ENCODE results near the gene NR2E1.

The NR2E1 gene

DNA sequence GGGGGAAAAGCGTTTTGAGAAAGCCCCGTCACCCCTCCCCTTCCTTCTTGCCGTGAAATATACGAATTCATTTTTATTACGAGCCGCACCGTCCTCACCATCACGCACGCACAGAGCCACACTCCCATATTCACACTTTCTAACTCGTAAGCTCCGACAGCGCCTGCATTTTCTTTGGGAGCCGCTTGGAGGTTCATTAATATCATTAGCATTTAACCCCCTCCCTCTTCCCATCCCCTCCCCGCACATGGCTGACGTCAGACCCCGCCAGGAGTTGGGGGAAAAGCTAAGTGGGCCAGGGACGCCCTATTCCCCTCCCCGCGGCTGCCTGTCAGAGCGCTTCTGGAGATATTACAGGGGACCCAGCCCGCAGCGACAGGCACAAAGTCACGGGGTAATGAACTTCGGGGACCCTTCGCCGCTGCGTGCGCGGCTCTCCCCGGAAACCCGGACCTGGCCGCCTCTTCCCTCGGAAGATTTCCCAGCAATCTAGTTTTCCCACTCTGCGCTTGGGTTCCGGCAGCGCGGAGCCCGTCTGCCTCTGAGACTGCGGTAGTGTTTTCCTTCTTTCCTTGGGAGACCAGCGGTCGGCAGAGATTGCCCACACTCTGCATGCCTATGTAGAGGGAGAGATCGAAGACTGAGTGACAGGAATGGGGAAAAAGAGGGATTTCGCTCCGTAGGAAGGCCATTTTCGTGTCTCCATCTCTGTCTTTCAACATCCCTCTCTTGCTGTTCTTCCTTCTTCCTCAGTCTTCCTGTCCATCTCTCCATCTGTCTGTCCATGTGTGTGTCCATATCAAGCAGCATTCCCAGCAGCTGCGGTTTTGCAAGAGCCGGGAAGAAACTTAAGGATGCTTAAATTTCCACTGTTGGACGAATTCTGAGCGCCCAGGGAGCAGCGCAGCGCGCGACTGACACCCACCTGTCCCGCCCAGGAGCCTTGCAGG is at the start of gene NR2E1 (continued):
- TF ChIP-seq TSHZ1 (tag by site-specific recombination; IDR thresholded peaks at IDR 0.05; ENCODE audit: borderline replicate concordance) = no peak
- no peak for TF ChIP-seq ZNF677 (tag by site-specific recombination; IDR thresholded peaks at IDR 0.05)
- TF ChIP-seq ZNF776 (tag by site-specific recombination; IDR thresholded peaks at IDR 0.05; ENCODE audit: borderline replicate concordance) = no peak
- TF ChIP-seq ZFP41 (tag by site-specific recombination; IDR thresholded peaks at IDR 0.05; ENCODE audit: borderline replicate concordance) = no peak
- TF ChIP-seq ZNF211 (tag by site-specific recombination; IDR thresholded peaks at IDR 0.05; ENCODE audit: low read depth) = no peak
- TF ChIP-seq ZXDB (tag by site-specific recombination; IDR thresholded peaks at IDR 0.05) = peak; percentile 33; the same call in 1 of the 2 replicates
- TF ChIP-seq ZNF48 (tag by site-specific recombination; IDR thresholded peaks at IDR 0.05) = no peak
- no peak for TF ChIP-seq ZNF133 (tag by site-specific recombination; IDR thresholded peaks at IDR 0.05)
- TF ChIP-seq HOXD13 (CRISPR knock-in tag; IDR thresholded peaks at IDR 0.05; ENCODE audit: borderline replicate concordance) = no peak
- TF ChIP-seq ZNF274 (IDR thresholded peaks at IDR 0.05; ENCODE audit: low read length) = no peak
- TF ChIP-seq ZNF274 (tag by site-specific recombination; IDR thresholded peaks at IDR 0.05; ENCODE audit: borderline replicate concordance) = no peak
- no peak for TF ChIP-seq ZNF621 (tag by site-specific recombination; IDR thresholded peaks at IDR 0.05)
- TF ChIP-seq ZNF19 (tag by site-specific recombination; IDR thresholded peaks at IDR 0.05; ENCODE audit: low read depth) = no peak
- peak; percentile 87 for TF ChIP-seq GLIS2 (tag by site-specific recombination; IDR thresholded peaks at IDR 0.05)
- TF ChIP-seq ZNF701 (tag by site-specific recombination; IDR thresholded peaks at IDR 0.05) = no peak
- TF ChIP-seq YY2 (tag by site-specific recombination; IDR thresholded peaks at IDR 0.05) = no peak; the same call in 1 of the 2 replicates
- TF ChIP-seq ZNF26 (tag by site-specific recombination; IDR thresholded peaks at IDR 0.05) = no peak
- TF ChIP-seq GLIS1 (tag by site-specific recombination; IDR thresholded peaks at IDR 0.05) = peak; percentile 41; the same call in 1 of the 2 replicates
- no peak for TF ChIP-seq GLI2 (tag by site-specific recombination; IDR thresholded peaks at IDR 0.05; ENCODE audit: borderline replicate concordance, low read depth)
- TF ChIP-seq ZNF76 (tag by site-specific recombination; IDR thresholded peaks at IDR 0.05; ENCODE audit: borderline replicate concordance, low read depth) = peak; percentile 86
- TF ChIP-seq ZBTB7A (tag by site-specific recombination; IDR thresholded peaks at IDR 0.05; ENCODE audit: low read depth) = no peak
- TF ChIP-seq ZSCAN16 (tag by site-specific recombination; IDR thresholded peaks at IDR 0.05) = no peak
- no peak for TF ChIP-seq ZNF623 (tag by site-specific recombination; IDR thresholded peaks at IDR 0.05)
- no peak for TF ChIP-seq HOXC10 (CRISPR knock-in tag; IDR thresholded peaks at IDR 0.05)
- no peak for TF ChIP-seq ZNF404 (tag by site-specific recombination; IDR thresholded peaks at IDR 0.05)
- TF ChIP-seq ZNF394 (tag by site-specific recombination; IDR thresholded peaks at IDR 0.05; ENCODE audit: borderline replicate concordance) = no peak
- TF ChIP-seq ZNF239 (tag by site-specific recombination; IDR thresholded peaks at IDR 0.05) = no peak
- TF ChIP-seq, protein P1, sequence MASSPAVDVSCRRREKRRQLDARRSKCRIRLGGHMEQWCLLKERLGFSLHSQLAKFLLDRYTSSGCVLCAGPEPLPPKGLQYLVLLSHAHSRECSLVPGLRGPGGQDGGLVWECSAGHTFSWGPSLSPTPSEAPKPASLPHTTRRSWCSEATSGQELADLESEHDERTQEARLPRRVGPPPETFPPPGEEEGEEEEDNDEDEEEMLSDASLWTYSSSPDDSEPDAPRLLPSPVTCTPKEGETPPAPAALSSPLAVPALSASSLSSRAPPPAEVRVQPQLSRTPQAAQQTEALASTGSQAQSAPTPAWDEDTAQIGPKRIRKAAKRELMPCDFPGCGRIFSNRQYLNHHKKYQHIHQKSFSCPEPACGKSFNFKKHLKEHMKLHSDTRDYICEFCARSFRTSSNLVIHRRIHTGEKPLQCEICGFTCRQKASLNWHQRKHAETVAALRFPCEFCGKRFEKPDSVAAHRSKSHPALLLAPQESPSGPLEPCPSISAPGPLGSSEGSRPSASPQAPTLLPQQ (tag by site-specific recombination; IDR thresholded peaks at IDR 0.05) = 0 out of 2 replicates have a peak, but pooled peaks have one; percentile 57
- TF ChIP-seq ZBTB10 (tag by site-specific recombination; IDR thresholded peaks at IDR 0.05) = peak; percentile 49; the same call in 1 of the 2 replicates
- TF ChIP-seq BCL11A (tag by site-specific recombination; IDR thresholded peaks at IDR 0.05; ENCODE audit: low read depth) = no peak
- TF ChIP-seq ZNF660 (tag by site-specific recombination; IDR thresholded peaks at IDR 0.05) = 0 out of 2 replicates have a peak, but pooled peaks have one; percentile 75

All from HEK293 (cell line).